GM18519 (cell line): Measurements from ENCODE around the gene CYP21A2.
"Not testable (repeated sequence)": the region's sequence is repeated elsewhere in the genome, so short reads cannot be mapped to it uniquely, and the experiment has no call there.

Experiments
- ATAC-seq: cut with Tn5 transposase; IDR thresholded peaks from one replicate; pipeline ENCODE4 v1.9.1; 2021; ENCODE audit warnings: mild to moderate bottlenecking, moderate library complexity; ENCODE audit not compliant: unreplicated experiment, low FRiP score

CYP21A2 gene

DNA sequence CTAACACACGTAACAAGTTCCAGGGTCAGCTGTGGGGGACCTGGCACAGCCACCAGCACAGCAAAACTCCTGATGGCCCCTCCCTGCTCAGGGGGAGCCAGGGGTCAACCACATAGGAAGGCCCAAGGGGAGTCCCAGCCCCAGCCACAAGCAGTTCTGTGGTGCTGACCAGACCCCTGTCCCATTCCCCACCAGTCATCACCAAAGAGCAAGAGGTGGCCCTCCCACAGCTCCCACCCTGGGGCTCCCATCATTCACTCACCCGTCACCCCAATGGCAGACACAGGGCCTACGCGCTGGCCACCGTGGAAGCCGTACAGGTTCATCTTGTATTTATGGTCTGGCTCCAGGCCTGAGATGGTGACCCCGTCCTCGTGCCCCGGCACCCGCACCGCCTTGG, 11.5 kb downstream of the CYP21A2 start:
- ATAC-seq: not testable (repeated sequence)

DNA sequence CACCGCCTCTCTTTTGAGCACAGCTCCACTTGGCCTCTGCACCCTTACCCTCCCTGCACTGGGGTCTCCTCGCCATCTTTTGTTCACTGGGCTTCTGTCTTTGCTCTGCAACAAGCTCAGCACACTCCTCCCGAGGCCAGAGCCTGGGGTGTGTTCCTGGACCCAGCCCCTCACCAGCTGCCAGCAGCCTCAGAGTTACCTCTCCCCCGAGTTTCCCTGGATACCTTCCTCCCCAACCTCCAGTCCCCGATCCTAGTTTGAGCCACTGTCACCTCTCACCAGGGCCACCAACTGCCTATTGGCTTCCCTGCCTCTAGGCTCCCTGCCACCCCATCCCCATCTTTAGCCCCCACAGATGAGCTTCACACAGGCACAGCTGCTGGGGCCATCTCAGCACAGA, 12.3 kb downstream of the CYP21A2 start:
- no peak for ATAC-seq

GRCh38 chr6:32052626-32053025, 14.4 kb downstream of the CYP21A2 start:
- ATAC-seq: not testable (repeated sequence)

GRCh38 chr6:32053314-32053713, 15.1 kb downstream of the CYP21A2 start:
- not testable (repeated sequence) for ATAC-seq

GRCh38 chr6:32055756-32056155, 17.5 kb downstream of the CYP21A2 start:
- ATAC-seq: not testable (repeated sequence)

DNA sequence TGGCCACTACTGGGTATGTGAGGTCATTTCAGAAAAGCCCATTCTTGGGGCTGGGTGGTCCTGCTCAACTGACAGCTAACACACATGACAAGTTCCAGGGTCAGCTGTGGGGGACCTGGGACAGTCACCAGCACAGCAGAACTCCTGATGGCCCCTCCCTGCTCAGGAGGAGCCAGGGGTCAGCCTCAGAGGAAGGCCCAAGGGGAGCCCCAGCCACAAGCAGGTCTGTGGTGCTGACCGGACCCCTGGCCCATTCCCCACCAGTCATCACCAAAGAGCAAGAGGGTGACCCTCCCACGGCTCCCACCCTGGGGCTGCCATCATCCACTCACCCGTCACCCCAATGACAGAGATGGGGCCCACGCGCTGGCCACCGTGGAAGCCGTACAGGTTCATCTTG, 18.0 kb downstream of the CYP21A2 start:
- no peak for ATAC-seq

DNA sequence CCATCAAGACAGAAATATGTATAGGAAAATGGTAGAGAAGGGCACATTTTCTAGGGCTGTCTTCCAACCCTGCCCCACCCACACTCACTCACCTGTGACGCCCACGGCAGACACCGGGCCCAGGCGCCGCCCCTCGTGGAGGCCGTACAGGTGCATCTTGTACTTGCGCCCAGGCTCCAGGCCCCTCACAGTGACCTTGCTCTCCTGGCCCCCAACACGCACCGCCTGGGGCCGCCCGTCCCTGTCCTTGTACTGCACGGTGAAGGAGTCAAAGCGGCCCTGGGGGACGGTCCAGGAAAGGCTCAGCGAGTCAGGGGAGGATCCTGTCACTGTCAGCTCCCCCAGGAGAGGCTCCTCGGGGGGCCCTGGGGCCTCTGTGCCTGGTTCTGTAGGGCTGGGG, 19.8 kb downstream of the CYP21A2 start:
- ATAC-seq: no peak

DNA sequence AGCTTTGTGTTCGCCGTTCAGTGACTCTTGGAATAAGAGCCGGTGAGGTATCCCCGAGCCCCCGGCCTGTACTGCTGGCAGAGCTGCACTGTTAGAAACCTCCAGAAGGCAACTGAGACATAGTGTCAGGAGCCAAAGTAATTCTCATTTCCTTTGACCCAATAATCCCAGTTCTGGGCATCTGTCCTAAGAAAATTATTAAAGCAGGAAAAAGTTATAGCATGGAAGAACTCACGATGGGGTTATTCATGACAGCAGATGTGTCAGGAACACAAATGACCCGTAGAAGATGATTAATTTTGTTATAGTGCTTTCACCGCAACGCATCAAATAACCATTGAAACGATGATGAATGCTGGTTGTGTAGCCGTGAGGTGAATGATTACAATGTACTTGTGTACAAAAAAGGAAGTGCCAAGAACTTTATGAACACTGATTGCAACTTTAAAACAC, 20.3 kb downstream of the CYP21A2 start:
- no peak for ATAC-seq

DNA sequence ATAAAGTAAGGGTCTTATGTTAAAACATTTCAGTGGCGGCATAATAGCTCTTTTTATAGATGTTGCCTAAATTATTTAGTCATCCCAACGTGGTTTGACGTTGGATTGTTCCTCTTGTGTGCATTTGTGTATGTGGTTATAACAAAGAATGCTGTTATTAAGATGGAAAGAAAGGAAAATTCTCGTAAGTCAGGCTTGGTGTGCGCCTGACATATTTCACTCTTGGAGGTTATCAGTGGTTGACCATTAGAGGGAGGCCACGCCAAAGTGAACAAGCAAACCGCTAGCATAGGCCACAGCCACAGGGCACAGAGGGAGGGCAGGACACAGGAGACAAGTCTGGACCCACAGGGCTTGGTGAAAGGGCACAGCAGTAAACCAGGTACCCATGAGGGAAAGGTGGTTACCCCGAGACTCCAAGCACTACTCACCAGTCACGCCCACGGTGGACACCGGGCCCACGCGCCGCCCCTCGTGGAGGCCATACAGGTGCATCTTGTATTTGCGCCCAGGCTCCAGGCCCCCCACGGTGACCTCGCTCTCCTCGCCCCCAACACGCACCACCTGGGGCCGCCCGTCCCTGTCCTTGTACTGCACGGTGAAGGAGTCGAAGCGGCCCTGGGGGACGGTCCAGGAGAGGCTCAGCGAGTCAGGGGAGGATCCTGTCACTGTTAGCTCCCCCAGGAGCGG, 22.9 kb downstream of the CYP21A2 start:
- ATAC-seq: no peak

- no peak for ATAC-seq
These were observed 26.5 kb downstream of the CYP21A2 start for GRCh38 chr6:32064706-32065105.

GRCh38 chr6:32067521-32067920, 29.3 kb downstream of the CYP21A2 start:
- ATAC-seq: not testable (repeated sequence)

- not testable (repeated sequence) for ATAC-seq
These were observed 30.1 kb downstream of the CYP21A2 start for GRCh38 chr6:32068315-32068714.

DNA sequence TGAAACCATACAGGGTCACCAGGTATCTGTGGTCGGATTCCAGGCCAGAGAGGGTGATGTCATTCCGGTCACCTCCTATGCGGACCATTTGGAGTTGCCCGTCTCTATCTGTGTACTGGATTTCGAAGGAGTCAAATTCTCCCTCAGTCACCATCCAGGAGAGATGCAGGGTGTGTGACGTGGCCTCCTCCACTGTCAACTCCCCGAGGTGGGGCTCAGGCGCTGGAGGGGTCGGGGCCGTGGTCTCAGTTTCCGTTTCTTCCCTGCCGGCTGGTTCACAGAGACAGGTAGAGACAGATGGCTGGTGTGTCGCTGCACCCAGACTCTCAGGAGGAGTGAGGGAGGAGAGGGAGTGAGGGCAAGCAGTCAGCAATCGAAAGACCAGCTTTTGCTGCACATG, 30.7 kb downstream of the CYP21A2 start:
- no peak for ATAC-seq

DNA sequence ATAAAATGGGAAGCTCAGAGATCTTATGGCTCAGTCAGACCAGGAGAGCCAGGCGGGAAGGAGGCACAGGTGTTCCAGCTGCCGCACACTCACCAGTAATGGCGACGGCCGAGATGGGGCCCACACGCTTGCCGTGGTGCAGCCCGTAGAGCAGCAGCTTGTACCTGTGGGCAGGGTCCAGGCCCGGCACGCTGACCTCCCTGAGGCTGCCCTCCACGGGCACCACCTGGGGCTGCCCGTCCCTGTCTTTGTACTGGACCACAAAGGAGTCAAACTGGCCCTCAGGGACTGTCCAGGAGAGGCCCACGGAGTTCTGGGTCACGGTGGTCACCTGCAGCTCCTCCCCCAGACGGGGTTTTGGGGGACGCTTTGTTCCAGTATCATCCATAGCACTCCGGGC, 31.2 kb downstream of the CYP21A2 start:
- ATAC-seq: no peak

GRCh38 chr6:32069878-32070515, 31.8 kb downstream of the CYP21A2 start:
- ATAC-seq: no peak

DNA sequence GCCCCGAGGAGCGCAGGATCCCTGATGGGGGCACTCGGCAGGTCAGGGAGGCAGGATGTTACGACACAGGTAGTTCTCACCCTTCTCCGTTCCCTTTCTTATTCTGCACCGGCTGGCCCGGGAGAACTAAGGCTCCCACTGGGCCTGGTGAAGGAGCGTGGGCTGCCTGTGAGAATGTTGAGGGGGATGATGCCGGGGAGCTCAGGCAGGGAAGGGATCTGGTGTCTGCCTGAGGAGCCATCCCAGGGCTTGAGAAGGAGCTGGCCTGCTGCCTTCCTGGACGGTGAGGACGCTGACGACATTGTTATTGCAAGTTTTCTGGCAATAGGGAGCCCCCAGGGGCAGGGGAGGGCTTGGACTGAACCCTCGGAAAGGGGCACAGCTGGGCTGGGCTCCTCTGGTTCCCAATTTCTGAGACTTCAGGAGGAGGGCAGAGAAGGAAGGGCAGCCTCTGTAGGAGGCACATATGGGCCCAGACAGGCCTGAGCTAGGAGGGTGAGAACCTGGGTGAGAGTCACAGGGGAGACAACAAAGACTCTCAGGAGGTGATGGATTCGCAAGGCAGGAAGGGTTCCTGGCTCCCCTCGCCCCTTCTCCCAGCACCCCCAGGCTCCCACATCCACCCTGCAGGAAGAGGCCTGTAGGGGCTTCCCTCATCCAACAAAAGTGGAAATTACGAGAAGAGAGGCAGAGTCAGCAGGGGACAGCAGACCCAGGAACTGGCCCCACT, 32.8 kb downstream of the CYP21A2 start:
- ATAC-seq: no peak

DNA sequence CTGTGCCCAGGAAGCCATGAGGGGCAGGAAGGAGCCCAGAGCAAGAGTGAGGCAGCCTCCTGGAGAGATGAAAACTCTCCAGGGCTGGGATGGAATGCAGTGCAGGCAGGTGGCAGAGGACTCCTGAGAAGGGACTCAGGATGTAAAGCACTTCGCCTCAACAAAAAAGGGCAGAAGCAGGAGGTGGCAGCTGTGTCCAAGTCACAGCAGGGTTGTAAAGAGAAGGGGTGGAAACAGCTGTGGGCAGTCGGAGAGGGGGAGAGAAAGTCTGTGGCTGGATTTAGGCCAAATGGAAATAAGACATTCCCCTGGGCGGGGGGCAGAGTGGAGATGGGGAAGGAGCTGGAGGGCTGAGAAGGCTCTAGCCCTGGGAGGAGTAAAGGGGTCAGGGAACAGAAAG, 34.9 kb downstream of the CYP21A2 start:
- no peak for ATAC-seq

DNA sequence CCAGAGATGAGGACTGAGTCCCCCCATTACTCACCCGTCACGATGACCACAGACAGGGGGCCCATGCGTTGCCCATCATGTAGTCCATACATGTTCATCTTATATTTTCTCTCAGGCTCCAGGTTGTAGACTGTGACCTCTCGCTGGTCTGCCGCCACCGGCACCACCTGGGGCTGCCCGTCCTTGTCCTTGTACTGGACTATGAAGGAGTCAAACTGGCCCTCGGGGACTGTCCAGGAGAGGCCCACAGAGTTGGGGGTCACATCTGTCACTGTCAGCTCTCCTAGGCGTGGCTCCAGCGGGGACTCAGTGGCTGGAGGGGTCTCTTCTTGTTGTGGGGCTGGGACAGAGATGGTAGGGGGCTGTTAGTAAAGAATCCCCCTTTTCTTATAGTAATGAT, 35.4 kb downstream of the CYP21A2 start:
- no peak for ATAC-seq

- ATAC-seq: no peak
These were observed 36.8 kb downstream of the CYP21A2 start for GRCh38 chr6:32074996-32075532.

- no peak for ATAC-seq
These were observed 37.6 kb downstream of the CYP21A2 start for GRCh38 chr6:32075781-32076180.

DNA sequence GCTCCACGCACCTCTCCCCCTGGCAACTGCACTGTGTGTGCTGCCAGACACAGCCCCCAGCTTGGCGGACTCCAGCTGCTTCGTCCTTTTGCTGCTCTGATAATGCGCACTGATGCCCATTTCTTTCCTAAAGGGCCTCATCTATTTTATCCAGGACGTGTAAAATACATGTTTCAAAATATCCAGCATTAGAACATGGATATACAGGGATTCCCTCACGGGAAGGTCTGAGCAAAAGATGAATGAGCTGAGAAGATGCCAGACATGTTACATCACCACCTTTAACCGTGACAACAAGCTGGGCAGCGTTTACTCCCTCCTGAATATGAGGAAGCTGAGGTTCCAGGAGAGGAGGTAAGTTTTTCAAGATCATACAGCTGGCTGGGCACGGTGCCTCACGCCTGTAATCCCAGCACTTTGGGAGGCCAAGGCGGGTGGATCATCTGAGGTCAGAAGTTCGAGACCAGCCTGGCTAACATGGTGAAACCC, 38.1 kb downstream of the CYP21A2 start:
- ATAC-seq: no peak
